Amniotic stem cell (primary cell): Measurements from ENCODE around the gene FBXW8.

Source experiments
- DNase-seq: peaks from one replicate; lab custom pipeline; 2025; lab: John Stamatoyannopoulos, UW

The FBXW8 gene

GRCh38 chr12:116926283-116927243, 15.8 kb downstream of the FBXW8 start:
- DNase-seq, result no peak

- DNase-seq, result no peak
Measured at GRCh38 chr12:116927244-116927940, 16.6 kb downstream of the FBXW8 start.

- no peak for DNase-seq
Measured at GRCh38 chr12:116928504-116928903, 17.8 kb downstream of the FBXW8 start.

- no peak for DNase-seq
Measured at GRCh38 chr12:116929885-116930284, 19.1 kb downstream of the FBXW8 start.

GRCh38 chr12:116931665-116932064, 20.9 kb downstream of the FBXW8 start:
- DNase-seq, result no peak

GRCh38 chr12:116933091-116933490, 22.3 kb downstream of the FBXW8 start:
- DNase-seq, result no peak

GRCh38 chr12:116933512-116934246, 22.9 kb downstream of the FBXW8 start:
- no peak for DNase-seq

GRCh38 chr12:116934908-116935705, 24.4 kb downstream of the FBXW8 start:
- no peak for DNase-seq

GRCh38 chr12:116937640-116938039, 26.9 kb downstream of the FBXW8 start:
- DNase-seq, result no peak

- DNase-seq, result no peak
Measured at GRCh38 chr12:116939734-116940133, 29.0 kb downstream of the FBXW8 start.

- no peak for DNase-seq
Measured at GRCh38 chr12:116941188-116941587, 30.4 kb downstream of the FBXW8 start.

GRCh38 chr12:116943419-116944372, 32.9 kb downstream of the FBXW8 start:
- no peak for DNase-seq

GRCh38 chr12:116945886-116946550, 35.3 kb downstream of the FBXW8 start:
- no peak for DNase-seq

- DNase-seq, result no peak
Measured at GRCh38 chr12:116948298-116948697, 37.5 kb downstream of the FBXW8 start.

GRCh38 chr12:116950628-116951325, 40.0 kb downstream of the FBXW8 start:
- no peak for DNase-seq

GRCh38 chr12:116954710-116955381, 44.1 kb downstream of the FBXW8 start:
- DNase-seq, result no peak

GRCh38 chr12:116955382-116956021, 44.8 kb downstream of the FBXW8 start:
- no peak for DNase-seq
